Measurements from ENCODE around the gene TSKS. TPM values are rescaled to one million over a fixed set of nuclear protein-coding genes. Genes with fewer than 3 reads are reported as not detected.

Gene TSKS
- total RNA-seq, 1 donor from 2014 or later, result not detected

Small RNAs within 50 kb of the gene (microRNA-seq; reads per million reads assigned to microRNA genes)
- not detected for gene MIR6799 (ENCODE audit: borderline number of aligned reads)

Other genes starting within 250 kb of the TSKS start
- gene RCN3, start 235.3 kb downstream of the TSKS start, total RNA-seq, result 233 to 326 TPM (median 298 TPM) in 3 replicates
- 41.0 to 47.0 TPM (median 46.5 TPM) in 3 replicates for gene NOSIP, start 182.8 kb downstream of the TSKS start, total RNA-seq
- 0.17 to 0.56 TPM (median 0.39 TPM) in 3 replicates for gene PRRG2, start 182.0 kb downstream of the TSKS start, total RNA-seq
- 23.8 to 33.9 TPM (median 28.1 TPM) in 3 replicates for gene PRR12, start 172.1 kb downstream of the TSKS start, total RNA-seq
- 61.7 to 113 TPM (median 104 TPM) in 3 replicates for gene RRAS, start 123.2 kb downstream of the TSKS start, total RNA-seq
- 76.3 to 79.0 TPM (median 77.3 TPM) in 3 replicates for gene SCAF1, start 121.1 kb downstream of the TSKS start, total RNA-seq
- gene IRF3, start 97.4 kb downstream of the TSKS start, total RNA-seq, result 45.8 to 75.3 TPM (median 53.0 TPM) in 3 replicates
- 18.3 to 26.6 TPM (median 21.4 TPM) in 3 replicates for gene BCL2L12, start 97.4 kb downstream of the TSKS start, total RNA-seq
- 97.7 to 105 TPM (median 98.0 TPM) in 3 replicates for gene PRMT1, start 86.0 kb downstream of the TSKS start, total RNA-seq
- 0.49 to 1.4 TPM (median 0.52 TPM) in 3 replicates for gene ADM5, start 73.7 kb downstream of the TSKS start, total RNA-seq
- 26.3 to 30.7 TPM (median 27.3 TPM) in 3 replicates for gene CPT1C, start 72.2 kb downstream of the TSKS start, total RNA-seq
- 144 to 149 TPM (median 146 TPM) in 3 replicates for gene AP2A1, start 3.7 kb upstream of the TSKS start, total RNA-seq
- gene FUZ, start 50.0 kb upstream of the TSKS start, total RNA-seq, result 10.2 to 19.8 TPM (median 10.8 TPM) in 3 replicates
- 40.0 to 44.6 TPM (median 40.1 TPM) in 3 replicates for gene MED25, start 55.0 kb upstream of the TSKS start, total RNA-seq
- gene PTOV1, start 87.9 kb upstream of the TSKS start, total RNA-seq, result 168 to 229 TPM (median 170 TPM) in 3 replicates
- 51.4 to 97.0 TPM (median 52.4 TPM) in 3 replicates for gene PNKP, start 104.3 kb upstream of the TSKS start, total RNA-seq
- 52.0 to 70.5 TPM (median 55.8 TPM) in 3 replicates for gene AKT1S1, start 114.0 kb upstream of the TSKS start, total RNA-seq
- 36.3 to 45.3 TPM (median 44.8 TPM) in 3 replicates for gene TBC1D17, start 114.4 kb upstream of the TSKS start, total RNA-seq
- gene IL4I1, start 133.6 kb upstream of the TSKS start, total RNA-seq, result 0.17 TPM in 1 of 3 replicates, not detected in the others
- gene ATF5, start 165.9 kb upstream of the TSKS start, total RNA-seq, result 16.7 to 53.4 TPM (median 53.3 TPM) in 3 replicates
- 41.0 to 50.5 TPM (median 44.7 TPM) in 3 replicates for gene NUP62, start 166.2 kb upstream of the TSKS start, total RNA-seq
- not detected in 3 replicates for gene SIGLEC11, start 197.9 kb upstream of the TSKS start, total RNA-seq

Measured in chondrocyte (in vitro differentiated cells).